Mesenchymal stem cell (in vitro differentiated cells and primary cell): ENCODE measurements around the gene PPP1R13B.
A peak's percentile ranks its signal among the peaks of the same experiment; 100 is the strongest.

Experiments
- DNase-seq: peaks from one replicate; pipeline ENCODE4 v3.0.0-alpha.2; 2013
- H2AFZ ChIP-seq: one replicate; pipeline ENCODE4 v1.6.1; 2013; ENCODE audit warnings: low read depth, mild to moderate bottlenecking, control low read depth, inconsistent platforms, low read length, moderate library complexity
- H2AK5ac ChIP-seq: 2 replicates; pipeline ENCODE4 v1.6.1; 2013; ENCODE audit warnings: low read length, moderate library complexity, mild to moderate bottlenecking, inconsistent platforms; ENCODE audit not compliant: severe bottlenecking
- H2BK120ac ChIP-seq: one replicate; pipeline ENCODE4 v1.6.1; 2013; ENCODE audit warnings: low read depth, mild to moderate bottlenecking, inconsistent platforms, low read length, moderate library complexity
- H2BK12ac ChIP-seq, 2 experiments: one replicate each; pipeline ENCODE4 v1.6.1; 2013; ENCODE audit warnings: inconsistent platforms in 2 of 2, low read length in 2 of 2, mild to moderate bottlenecking in 2 of 2, moderate library complexity in 2 of 2, control low read depth in 1 of 2
- H2BK15ac ChIP-seq: one replicate; pipeline ENCODE4 v1.6.1; 2013; ENCODE audit warnings: mild to moderate bottlenecking, low read depth, inconsistent platforms; ENCODE audit not compliant: poor library complexity, severe bottlenecking
- H2BK5ac ChIP-seq: 2 replicates; pipeline ENCODE4 v1.6.1; 2013; ENCODE audit warnings: low read depth, mild to moderate bottlenecking, low read length, control low read depth, inconsistent platforms; ENCODE audit not compliant: poor library complexity, severe bottlenecking
- H3K14ac ChIP-seq, 2 experiments: one replicate each; pipeline ENCODE4 v1.6.1; 2013; ENCODE audit warnings: inconsistent platforms in 2 of 2, low read length in 2 of 2, control low read depth in 1 of 2, mild to moderate bottlenecking in 1 of 2, moderate library complexity in 1 of 2
- H3K18ac ChIP-seq, 2 experiments: one replicate each; pipeline ENCODE4 v1.6.1; 2013; ENCODE audit warnings: inconsistent platforms in 2 of 2, low read length in 2 of 2, control low read depth in 1 of 2, low read depth in 1 of 2, mild to moderate bottlenecking in 1 of 2
- H3K23ac ChIP-seq, 2 experiments: one replicate each; pipeline ENCODE4 v1.6.1; 2013; ENCODE audit warnings: inconsistent platforms in 2 of 2, low read length in 2 of 2, mild to moderate bottlenecking in 2 of 2, moderate library complexity in 2 of 2, control low read depth in 1 of 2
- H3K27ac ChIP-seq: 2 replicates; pipeline ENCODE4 v1.5.1; 2013; ENCODE audit warnings: mild to moderate bottlenecking, moderate library complexity, low read length, control low read depth, inconsistent platforms; ENCODE audit not compliant: poor library complexity, severe bottlenecking
- H3K27me3 ChIP-seq, 2 experiments: 2 replicates each; pipeline versions ENCODE4 v1.6.1 to v1.7.0; 2013; ENCODE audit warnings: low read length in 2 of 2, mild to moderate bottlenecking in 2 of 2, moderate library complexity in 2 of 2, control low read depth in 1 of 2, inconsistent platforms in 1 of 2; ENCODE audit not compliant: control insufficient read depth in 1 of 2, insufficient read depth in 1 of 2
- H3K36me3 ChIP-seq, 2 experiments: 2 replicates each; pipeline versions ENCODE4 v1.6.1 to v1.7.0; 2013; ENCODE audit warnings: low read length in 2 of 2, control low read depth in 1 of 2, inconsistent platforms in 1 of 2, low read depth in 1 of 2, mild to moderate bottlenecking in 1 of 2; ENCODE audit not compliant: insufficient read depth in 2 of 2, control insufficient read depth in 1 of 2
- H3K4ac ChIP-seq, 2 experiments: one replicate each; pipeline ENCODE4 v1.6.1; 2013; ENCODE audit warnings: inconsistent platforms in 2 of 2, low read length in 2 of 2, mild to moderate bottlenecking in 2 of 2, moderate library complexity in 2 of 2, control low read depth in 1 of 2, low read depth in 1 of 2
- H3K4me1 ChIP-seq: 2 replicates; pipeline ENCODE4 v1.6.1; 2013; ENCODE audit warnings: low read depth, low read length, control low read depth; ENCODE audit not compliant: control insufficient read depth, insufficient read depth
- H3K4me2 ChIP-seq: 2 replicates; pipeline ENCODE4 v1.6.1; 2013; ENCODE audit warnings: low read length, mild to moderate bottlenecking, inconsistent platforms; ENCODE audit not compliant: poor library complexity, severe bottlenecking
- H3K4me3 ChIP-seq, 2 experiments: 2 replicates each; pipeline versions ENCODE4 v1.5.1 to v1.7.0; 2013; ENCODE audit warnings: low read length in 2 of 2, mild to moderate bottlenecking in 2 of 2, control low read depth in 1 of 2, low read depth in 1 of 2; ENCODE audit not compliant: insufficient read depth in 1 of 2
- H3K79me1 ChIP-seq: replicated peaks from 2 replicates; pipeline ENCODE4 v1.6.1; 2013; ENCODE audit warnings: mild to moderate bottlenecking, control low read depth, low read length, inconsistent platforms; ENCODE audit not compliant: poor library complexity, severe bottlenecking
- H3K9ac ChIP-seq: 2 replicates; pipeline ENCODE4 v1.7.0; 2013; ENCODE audit warnings: mild to moderate bottlenecking, low read length, moderate library complexity
- H3K9me3 ChIP-seq: 2 replicates; pipeline ENCODE4 v1.7.0; 2013; ENCODE audit warnings: mild to moderate bottlenecking, low read length; ENCODE audit not compliant: control insufficient read depth
- H4K8ac ChIP-seq: one replicate; pipeline ENCODE4 v1.6.1; 2013; ENCODE audit warnings: inconsistent platforms, mild to moderate bottlenecking, low read length, moderate library complexity
- H4K91ac ChIP-seq: one replicate; pipeline ENCODE4 v1.6.1; 2013; ENCODE audit warnings: mild to moderate bottlenecking, low read length, inconsistent platforms
- WGBS: methylation state at CpG from one replicate; pipeline ENCODE4 v1.1.7; 2013; ENCODE audit warnings: mixed read lengths; 5-methylcytosine and 5-hydroxymethylcytosine counted together

Gene PPP1R13B

GRCh38 chr14:103815253-103815652 lies 32.1 kb downstream of the PPP1R13B start:
- no peak overlapping the region for H3K18ac ChIP-seq
- peaks cover 2% of the 10 kb centered on the region for H3K4me1 ChIP-seq
- H3K4me3 ChIP-seq, result no peak overlapping the region
- no peak overlapping the region for H3K4me2 ChIP-seq
- no peak overlapping the region for H2BK5ac ChIP-seq
- H4K8ac ChIP-seq, result no peak overlapping the region
- H3K27ac ChIP-seq, result no peak overlapping the region
- no peaks in the 10 kb centered on the region for H3K36me3 ChIP-seq
- H3K9ac ChIP-seq, result no peak overlapping the region
- WGBS, result 85% methylated on average over 6 of the region's 7 CpGs
- no peak for DNase-seq
- no peak overlapping the region for H2AFZ ChIP-seq
- H4K91ac ChIP-seq, result no peak overlapping the region
- H2BK120ac ChIP-seq, result no peak overlapping the region
- H2AK5ac ChIP-seq, result no peak overlapping the region
- no peaks in the 10 kb centered on the region for H3K9me3 ChIP-seq
- H3K27me3 ChIP-seq, result no peaks in the 10 kb centered on the region
- H2BK15ac ChIP-seq, result no peak overlapping the region
- no peak overlapping the region for H3K23ac ChIP-seq
- peaks cover 8% of the 10 kb centered on the region for H3K79me1 ChIP-seq
- H3K4ac ChIP-seq, result no peak overlapping the region
- no peak overlapping the region for H2BK12ac ChIP-seq
- no peak overlapping the region for H3K14ac ChIP-seq

- H3K79me1 ChIP-seq, result peaks cover 9% of the 10 kb centered on the region
- H3K18ac ChIP-seq, result no peak overlapping the region
- no peak overlapping the region for H3K4me2 ChIP-seq
- no peaks in the 10 kb centered on the region for H3K9me3 ChIP-seq
- no peak overlapping the region for H4K91ac ChIP-seq
- no peak for DNase-seq
- no peak overlapping the region for H2AK5ac ChIP-seq
- 83% methylated on average over 1 of the region's 2 CpGs for WGBS
- H2BK12ac ChIP-seq, result no peak overlapping the region
- H2BK15ac ChIP-seq, result no peak overlapping the region
- H3K4ac ChIP-seq, result no peak overlapping the region
- no peak overlapping the region for H2BK5ac ChIP-seq
- H3K36me3 ChIP-seq, result no peaks in the 10 kb centered on the region
- H3K4me1 ChIP-seq, result no peaks in the 10 kb centered on the region
- H3K27me3 ChIP-seq, result peaks cover 0 to 3% of the 10 kb centered on the region in 2 experiments
- no peak overlapping the region for H3K14ac ChIP-seq
- no peak overlapping the region for H3K4me3 ChIP-seq
- H2BK120ac ChIP-seq, result no peak overlapping the region
- H3K9ac ChIP-seq, result no peak overlapping the region
- H3K23ac ChIP-seq, result no peak overlapping the region
- H4K8ac ChIP-seq, result no peak overlapping the region
- no peak overlapping the region for H3K27ac ChIP-seq
- no peak overlapping the region for H2AFZ ChIP-seq
These were observed 36.2 kb downstream of the PPP1R13B start for GRCh38 chr14:103811189-103811588.

DNA sequence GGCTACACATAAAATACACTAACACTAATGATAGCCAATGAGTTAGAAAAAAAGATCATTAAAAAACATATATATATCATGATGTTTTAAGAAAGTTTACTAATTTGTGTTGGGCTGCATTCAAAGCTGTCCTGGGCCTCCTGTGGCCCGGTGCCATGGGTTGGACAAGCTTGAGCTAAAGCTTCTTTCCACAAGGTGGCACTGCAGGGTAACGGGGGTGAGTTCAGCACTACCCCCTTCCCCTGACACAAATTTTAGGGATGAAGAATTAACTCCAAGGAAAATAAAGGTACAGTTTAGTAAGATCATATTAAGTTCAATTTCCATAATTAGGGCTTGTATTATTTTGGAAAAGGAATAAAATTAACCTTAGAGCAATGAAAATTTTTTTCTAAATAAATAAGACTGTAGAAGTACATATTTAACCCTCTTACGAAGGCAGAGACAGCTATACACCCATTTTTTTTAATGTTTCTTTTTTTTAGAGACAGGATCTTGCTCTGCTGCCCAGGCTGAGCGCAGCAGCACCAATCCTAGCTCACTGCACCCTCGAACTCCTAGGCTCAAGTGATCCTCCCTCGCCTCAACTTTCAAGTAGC lies 38.9 kb downstream of the PPP1R13B start:
- no peak overlapping the region for H3K4me2 ChIP-seq
- H3K4me3 ChIP-seq, result no peak overlapping the region
- no peak overlapping the region for H2BK5ac ChIP-seq
- H3K14ac ChIP-seq, result no peak overlapping the region
- H3K4ac ChIP-seq, result no peak overlapping the region
- no peak overlapping the region for H3K9ac ChIP-seq
- no peak overlapping the region for H3K27ac ChIP-seq
- H2AK5ac ChIP-seq, result no peak overlapping the region
- H3K79me1 ChIP-seq, result peaks cover 14% of the 10 kb centered on the region
- peak; percentile 64 for DNase-seq
- H2BK12ac ChIP-seq, result no peak overlapping the region
- H2AFZ ChIP-seq, result no peak overlapping the region
- 58% methylated on average over 5 of the region's 6 CpGs for WGBS
- H3K27me3 ChIP-seq, result peaks cover 0 to 3% of the 10 kb centered on the region in 2 experiments
- no peak overlapping the region for H3K18ac ChIP-seq
- H3K4me1 ChIP-seq, result no peaks in the 10 kb centered on the region
- no peak overlapping the region for H4K91ac ChIP-seq
- no peaks in the 10 kb centered on the region for H3K9me3 ChIP-seq
- H3K23ac ChIP-seq, result no peak overlapping the region
- H4K8ac ChIP-seq, result no peak overlapping the region
- no peak overlapping the region for H2BK120ac ChIP-seq
- no peak overlapping the region for H2BK15ac ChIP-seq
- no peaks in the 10 kb centered on the region for H3K36me3 ChIP-seq

- Histone ChIP-seq H3K14ac (no peak overlapping the region), H3K27me3 (peaks cover 0 to 3% of the 10 kb centered on the region in 2 experiments), H3K36me3 (no peaks in the 10 kb centered on the region), H3K79me1 (peaks cover 17% of the 10 kb centered on the region), H2AK5ac (no peak overlapping the region), H2AFZ (no peak overlapping the region), H3K27ac (no peak overlapping the region), H3K23ac (no peak overlapping the region), H3K18ac (no peak overlapping the region), H2BK5ac (no peak overlapping the region), H3K9ac (no peak overlapping the region), H3K4me2 (no peak overlapping the region), H3K4me1 (no peaks in the 10 kb centered on the region), H3K9me3 (no peaks in the 10 kb centered on the region), H4K8ac (no peak overlapping the region), H3K4ac (no peak overlapping the region), H2BK12ac (no peak overlapping the region), H2BK15ac (no peak overlapping the region), H3K4me3 (no peak overlapping the region), H2BK120ac (no peak overlapping the region), H4K91ac (no peak overlapping the region)
- 65% methylated on average over 5 of the region's 5 CpGs for WGBS
- no peak for DNase-seq
These were observed 40.6 kb downstream of the PPP1R13B start for GRCh38 chr14:103806805-103807204.
